Vagina (tissue), 2 donors: Measurements from ENCODE around the gene MYRF.

ENCODE experiments used
- CTCF ChIP-seq, 3 experiments: fragments of 450-650 bp in 2 of 3; fragments of 200-600 bp in 1 of 3; sonication (generic) in 1 of 3; IDR thresholded peaks; one replicate each; pipeline ENCODE4 v1.5.1; 2017 to 2019; ENCODE audit warnings: antibody characterized with exemption in 3 of 3, mild to moderate bottlenecking in 2 of 3, moderate library complexity in 2 of 3
- POLR2A ChIP-seq, 2 donors: fragments of 450-650 bp; IDR thresholded peaks; one replicate each; pipeline ENCODE4 v1.6.1; 2017; ENCODE audit warnings: antibody characterized with exemption in 2 of 2, mild to moderate bottlenecking in 2 of 2, moderate library complexity in 2 of 2

- TF ChIP-seq CTCF (IDR thresholded peaks at IDR 0.05) (no peak), POLR2A (IDR thresholded peaks at IDR 0.05) (no peak)
These were observed 82.0 kb downstream of the MYRF start for GRCh38 chr11:61834278-61835048.
